Stimulated activated CD4-positive, alpha-beta T cell treated with anti-CD3 and anti-CD28 coated beads, TNF-alpha, amount 100 ng/mL, for 1 hour (primary cell): ENCODE measurements around the gene INPP4A.

ENCODE experiments used
- DNase-seq, 3 donors: peaks; one replicate each; pipeline ENCODE4 v3.0.0-alpha.2; 2020; ENCODE audit warnings: low read depth in 3 of 3, low spot score in 1 of 3

The INPP4A gene

DNA sequence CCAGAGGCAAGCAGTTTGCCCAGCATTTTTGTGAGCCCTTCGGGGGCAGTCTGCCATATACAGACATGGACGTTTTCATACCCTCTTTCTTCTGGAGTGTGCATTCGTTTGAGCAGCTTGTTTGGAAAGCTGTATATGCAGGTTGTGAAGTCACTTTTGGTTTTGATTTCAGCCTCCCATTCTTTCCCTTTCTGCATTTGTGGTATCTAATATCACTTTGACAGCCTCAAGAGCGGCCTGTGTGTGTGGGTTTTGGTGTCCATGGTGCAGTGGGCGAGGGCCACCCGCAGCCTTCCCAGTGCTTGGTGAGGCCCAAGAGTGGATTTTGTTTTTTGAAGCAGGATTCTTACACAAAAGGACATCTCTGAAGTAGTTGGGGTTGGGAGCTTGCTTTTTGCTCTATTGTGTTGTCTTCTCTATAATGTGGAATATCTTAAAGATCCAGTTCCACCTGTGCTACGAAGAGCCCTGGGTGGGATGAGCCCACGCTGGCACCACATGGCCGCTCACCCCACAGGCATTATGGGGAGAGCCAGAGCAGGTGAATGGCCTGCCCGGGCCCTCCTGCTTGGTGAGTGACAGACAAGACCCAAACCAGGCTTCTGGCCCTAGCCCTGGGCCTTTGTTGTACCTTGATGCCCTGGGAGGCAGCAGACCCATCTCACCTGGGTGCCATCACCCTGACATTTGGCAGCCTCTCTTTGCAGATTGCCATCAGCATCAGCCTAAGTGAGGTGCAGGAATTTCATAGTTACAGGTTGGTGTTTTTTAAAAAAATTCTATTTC lies 29.5 kb downstream of the INPP4A start:
- no peak for DNase-seq

DNA sequence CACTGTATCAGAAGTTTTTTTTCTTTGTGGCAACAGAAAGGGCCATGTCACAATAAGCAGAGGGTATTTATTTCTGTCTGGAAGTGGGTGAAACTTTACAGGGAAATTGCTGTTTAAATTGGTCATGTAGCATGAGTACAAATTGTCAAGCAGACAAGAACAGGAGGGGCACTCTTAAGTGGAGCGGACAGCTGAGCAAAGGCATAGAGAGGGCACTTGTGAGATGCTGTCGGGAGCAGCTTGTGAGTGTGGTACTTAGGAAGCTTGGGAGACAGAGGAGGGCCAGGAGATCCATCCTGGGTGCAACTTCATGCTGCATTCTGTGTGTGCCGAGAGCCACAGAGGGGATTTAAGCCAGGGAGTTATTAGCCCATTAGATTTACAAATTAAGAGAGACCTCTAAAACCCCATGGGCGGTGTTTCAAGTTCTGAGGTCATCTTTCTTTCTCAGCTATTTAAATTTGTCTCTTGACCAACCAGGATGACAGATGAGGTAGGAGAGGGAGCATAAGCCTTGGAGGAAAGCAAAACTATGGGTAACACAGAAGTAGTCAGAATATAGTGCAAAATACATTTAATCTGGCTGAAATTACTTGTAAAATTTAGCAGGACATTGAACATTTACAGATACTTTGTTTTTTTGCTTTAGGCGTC lies 30.4 kb downstream of the INPP4A start:
- DNase-seq = no peak

- DNase-seq = no peak
These were observed 31.7 kb downstream of the INPP4A start for GRCh38 chr2:98476192-98476868.

GRCh38 chr2:98477036-98477435 lies 32.4 kb downstream of the INPP4A start:
- DNase-seq = no peak

- DNase-seq = no peak
These were observed 32.8 kb downstream of the INPP4A start for GRCh38 chr2:98477506-98477905.

DNA sequence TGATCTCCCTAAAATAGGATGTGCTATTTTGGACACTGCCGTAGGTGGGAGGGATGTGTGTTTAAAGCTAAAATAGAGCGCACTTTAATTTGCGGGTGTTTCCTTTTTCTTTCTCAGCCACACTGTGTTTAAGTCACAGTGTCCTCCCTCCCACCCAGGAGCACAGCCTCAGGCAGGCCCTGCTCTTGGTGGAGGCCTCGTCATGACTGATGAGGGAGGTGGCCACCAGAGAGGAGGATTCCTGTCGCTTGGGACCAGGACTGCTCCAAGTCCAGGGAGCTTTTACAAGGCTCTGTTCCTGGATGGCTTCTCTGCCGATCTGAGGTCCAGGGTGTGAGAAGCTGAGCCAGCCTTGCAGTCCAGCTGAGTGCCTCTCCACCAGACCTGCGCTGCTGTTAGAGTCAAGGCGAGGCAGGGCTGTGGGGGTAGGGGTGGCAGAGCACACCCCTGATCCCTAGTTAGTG lies 33.5 kb downstream of the INPP4A start:
- DNase-seq = no peak

DNA sequence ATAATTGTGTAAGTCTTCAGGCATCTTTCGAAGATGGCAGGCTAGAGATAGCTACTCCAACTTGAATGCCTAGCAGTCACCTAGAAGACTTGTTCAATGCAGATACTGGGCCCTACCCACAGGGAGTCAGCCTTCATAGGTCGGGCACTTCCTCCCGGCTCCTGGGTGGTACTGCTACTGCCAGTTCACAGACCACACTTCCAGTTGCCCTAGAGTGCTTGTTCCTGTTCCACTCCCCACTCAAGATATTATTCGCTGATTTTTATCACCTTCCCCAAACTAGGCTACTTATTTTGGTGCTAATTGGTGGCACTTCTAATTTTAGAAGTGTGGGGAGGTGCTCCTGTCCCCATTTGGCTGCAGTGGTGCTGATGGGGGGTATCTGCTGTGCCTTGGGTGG lies 34.2 kb downstream of the INPP4A start:
- DNase-seq = no peak

DNA sequence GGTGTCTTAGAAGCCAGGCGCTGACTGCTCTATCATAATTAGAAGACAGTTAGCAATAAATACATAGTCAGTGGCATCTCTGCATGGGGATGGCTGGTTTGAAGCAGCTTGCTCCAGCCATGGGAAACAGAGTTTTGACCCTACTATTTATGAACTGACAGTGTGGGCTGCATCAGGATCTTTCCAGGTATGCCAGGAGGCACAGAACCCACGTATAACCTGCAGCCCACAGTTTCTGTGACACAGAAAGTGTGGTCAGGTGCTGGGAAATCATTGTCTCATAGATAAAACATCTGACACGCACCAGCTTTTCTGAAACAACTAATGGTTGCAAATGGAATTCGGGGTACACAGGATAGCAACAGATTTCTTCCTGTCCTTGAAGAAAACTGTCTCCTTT lies 34.7 kb downstream of the INPP4A start:
- DNase-seq = no peak

GRCh38 chr2:98479959-98480524 lies 35.4 kb downstream of the INPP4A start:
- no peak for DNase-seq

DNA sequence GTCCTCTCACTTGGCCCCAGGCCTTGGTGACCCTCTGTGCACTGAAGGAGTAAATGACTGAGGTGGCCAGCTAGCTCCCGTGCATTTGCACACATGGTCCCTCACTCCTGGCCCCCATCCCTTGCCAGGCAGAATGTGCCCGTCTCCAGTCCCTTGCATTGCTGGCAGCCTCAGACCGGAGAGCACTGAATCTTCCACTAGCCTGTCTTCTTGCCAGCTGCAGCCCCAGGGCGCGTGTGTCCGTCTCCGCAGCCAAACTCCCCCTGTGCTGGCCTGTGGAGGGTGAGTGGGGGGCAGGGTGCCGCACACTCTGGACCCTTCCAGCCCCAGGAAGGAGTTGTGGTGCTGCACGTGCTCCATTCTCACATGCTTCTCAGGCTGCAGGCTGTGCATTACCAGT lies 35.9 kb downstream of the INPP4A start:
- DNase-seq = no peak

DNA sequence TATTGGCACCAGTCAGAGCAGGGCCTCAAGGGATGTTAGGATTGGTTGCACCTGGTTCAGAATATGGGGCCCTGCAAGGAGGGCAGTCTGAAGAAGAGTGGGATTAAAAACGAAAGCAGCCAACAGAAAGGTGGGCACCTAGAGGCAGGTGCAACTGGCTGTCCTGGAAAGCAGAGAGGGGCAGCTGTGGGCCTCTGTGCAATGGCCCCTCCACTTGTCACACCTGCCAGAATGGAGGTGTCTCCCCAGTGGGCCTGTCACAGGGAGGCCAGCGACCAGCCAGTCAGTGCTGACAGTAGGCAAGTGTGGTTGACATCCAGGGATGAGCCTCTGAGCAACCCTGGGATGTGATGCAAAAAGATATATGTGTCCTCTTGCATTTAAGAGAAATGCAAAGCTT lies 37.7 kb downstream of the INPP4A start:
- DNase-seq = no peak

GRCh38 chr2:98483257-98483861 lies 38.7 kb downstream of the INPP4A start:
- no peak for DNase-seq

DNA sequence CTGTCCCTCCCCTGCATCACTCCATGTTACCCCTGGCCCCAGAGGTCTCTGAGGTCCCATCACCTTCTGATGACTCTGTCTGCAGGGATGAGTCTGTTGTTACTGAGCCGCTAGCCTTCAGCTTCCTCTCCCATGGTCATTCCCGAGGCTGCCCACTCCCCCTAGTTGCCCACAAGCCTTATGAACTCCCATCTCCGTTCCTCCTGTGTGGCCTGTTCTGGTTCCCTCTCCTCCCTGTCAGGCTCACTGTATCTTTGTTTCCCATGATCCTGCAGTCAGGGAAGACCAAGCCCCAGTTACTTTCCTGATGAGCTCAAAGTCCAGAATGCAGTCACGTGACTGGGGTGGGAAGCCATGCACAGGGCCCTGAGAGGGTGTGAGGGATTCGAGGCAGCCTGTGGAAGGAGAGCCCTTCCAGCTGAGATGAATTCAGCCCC lies 39.5 kb downstream of the INPP4A start:
- no peak for DNase-seq

GRCh38 chr2:98484652-98485452 lies 40.2 kb downstream of the INPP4A start:
- DNase-seq = no peak

- no peak for DNase-seq
These were observed 40.7 kb downstream of the INPP4A start for GRCh38 chr2:98485453-98485755.

- DNase-seq = no peak
These were observed 41.8 kb downstream of the INPP4A start for GRCh38 chr2:98486374-98486981.

DNA sequence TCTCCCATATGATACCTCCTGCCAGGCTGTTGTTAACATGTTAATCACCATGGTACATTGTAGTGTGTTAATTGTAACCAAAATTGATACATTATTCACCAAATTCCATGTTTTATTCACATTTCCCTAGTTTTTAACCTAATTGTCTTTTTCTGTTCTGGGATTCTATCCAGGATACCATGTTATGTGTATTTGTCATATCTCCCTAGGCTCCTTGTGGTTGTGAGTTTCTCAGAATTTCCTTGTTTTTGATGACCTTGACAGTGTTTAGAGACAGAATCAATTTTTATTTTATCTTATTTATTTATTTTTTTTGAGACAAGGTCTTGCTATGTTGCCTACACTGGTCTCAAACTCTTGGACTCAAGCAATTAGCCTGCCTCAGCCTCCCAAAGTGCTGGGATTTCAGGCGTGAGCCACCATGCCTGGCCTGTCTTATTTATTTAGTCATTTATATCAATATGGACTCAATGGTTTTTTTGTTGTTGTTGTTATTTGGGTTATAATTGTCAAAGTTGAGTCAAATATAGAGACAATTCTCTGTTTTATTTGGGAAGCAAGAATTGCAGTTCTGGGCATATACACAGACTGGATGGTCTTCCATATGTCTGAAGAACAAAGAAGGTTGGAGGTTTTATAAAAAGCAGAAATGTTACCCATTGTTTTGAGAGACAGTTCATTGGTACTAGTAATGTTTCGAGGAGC lies 42.6 kb downstream of the INPP4A start:
- DNase-seq = no peak

GRCh38 chr2:98487806-98488189 lies 43.1 kb downstream of the INPP4A start:
- DNase-seq = no peak

- DNase-seq = no peak
These were observed 43.6 kb downstream of the INPP4A start for GRCh38 chr2:98488252-98488651.

DNA sequence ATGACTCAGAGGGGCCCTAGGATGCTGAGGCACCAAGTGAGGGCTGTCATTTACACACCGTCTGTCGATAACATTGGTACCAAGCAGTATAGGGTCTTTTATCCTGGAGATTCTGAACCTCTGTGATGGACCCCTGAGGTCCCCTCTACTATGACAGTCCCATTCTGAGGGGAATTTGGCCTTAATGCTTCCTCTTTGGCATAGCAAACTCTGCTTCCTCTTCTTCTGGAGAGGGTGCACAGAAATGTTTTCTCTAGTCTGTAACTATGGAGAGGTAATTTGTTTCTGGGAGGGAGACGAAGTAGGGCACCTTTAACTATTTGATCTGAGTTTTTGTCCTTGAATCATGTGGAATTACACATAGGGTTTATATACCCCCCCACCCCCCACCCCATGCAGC lies 44.8 kb downstream of the INPP4A start:
- no peak for DNase-seq
